Colonic mucosa (tissue), 4 donors: ENCODE results near the gene TSC1. TPM values are rescaled to one million over a fixed set of nuclear protein-coding genes. Genes with fewer than 3 reads are reported as not detected.

Experiments used
- DNase-seq: peaks from one replicate; pipeline ENCODE4 v3.0.0-alpha.2; 2020
- H3K27ac ChIP-seq: fragments of 200-600 bp; one replicate; pipeline ENCODE4 v1.8.0; 2021
- H3K27me3 ChIP-seq: fragments of 200-600 bp; one replicate; pipeline ENCODE4 v1.8.0; 2021
- H3K36me3 ChIP-seq: fragments of 200-600 bp; one replicate; pipeline ENCODE4 v1.8.0; 2021
- H3K4me1 ChIP-seq: fragments of 200-600 bp; one replicate; pipeline ENCODE4 v1.8.0; 2021; ENCODE audit warnings: mild to moderate bottlenecking
- H3K4me3 ChIP-seq: fragments of 200-600 bp; one replicate; pipeline ENCODE4 v1.8.0; 2021
- H3K9ac ChIP-seq, 2 donors: one replicate each; pipeline ENCODE4 v1.7.0; 2013; ENCODE audit warnings: control low read depth in 2 of 2, low read depth in 2 of 2, low read length in 2 of 2
- H3K9me3 ChIP-seq: fragments of 200-600 bp; one replicate; pipeline ENCODE4 v1.8.0; 2021
- intact Hi-C: fragments of 100-400 bp; cut with DNase I; formaldehyde crosslinking; loops from one replicate; pipeline ENCODE4 v1.14.1; 2022
- total RNA-seq, 2 donors: library from RNA; stranded (reverse); fragmentation: NEBNext Ultra II Directional in 1 of 2; extraction: Animal tissue kit (Norgen Biotek cat#: 25700) in 1 of 2; gene quantifications; one replicate each; pipeline ENCODE4 v1.2.1, GENCODE V29; 2021
- TF ChIP-seq, protein P1 (sequence below): fragments of 200-600 bp; IDR thresholded peaks from one replicate; pipeline ENCODE4 v1.8.0; 2022; ENCODE audit warnings: antibody characterized with exemption, mild to moderate bottlenecking
- donor health status: healthy.
- donor health status: DM: no; HTN: no; CAD: no.
- donor health status: DM: no; HTN: no; CAD: no.

The TSC1 gene
- total RNA-seq, 2 donors from 2014 or later: 29.4 to 46.6 TPM

DNA sequence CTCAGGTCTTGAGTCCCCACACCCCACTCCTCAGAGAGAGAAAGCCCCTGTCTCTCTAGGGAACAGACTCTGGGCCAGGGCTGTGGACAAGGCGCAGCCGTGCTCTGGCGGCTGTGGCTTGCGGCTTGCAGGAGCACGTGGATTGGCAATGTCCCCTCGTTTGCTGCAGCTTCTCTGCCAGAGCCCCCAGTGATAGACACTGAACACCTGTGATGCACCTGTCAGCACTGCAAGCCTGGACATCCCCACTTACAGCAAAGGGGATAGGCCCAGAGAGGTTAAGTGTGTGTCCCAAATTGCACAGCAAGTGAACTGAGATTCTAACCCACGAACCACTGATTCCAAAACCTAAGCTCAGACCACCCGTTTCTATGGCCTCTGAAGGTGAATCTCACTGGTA lies 41.1 kb upstream of the TSC1 start:
- Histone ChIP-seq H3K27ac (no peak overlapping the region), H3K36me3 (no peaks in the 10 kb centered on the region), H3K4me3 (no peak overlapping the region), H3K27me3 (peaks cover 1% of the 10 kb centered on the region), H3K9me3 (no peaks in the 10 kb centered on the region), H3K9ac (no peak overlapping the region), H3K4me1 (no peaks in the 10 kb centered on the region)
- DNase-seq: no peak
- TF ChIP-seq, protein P1, sequence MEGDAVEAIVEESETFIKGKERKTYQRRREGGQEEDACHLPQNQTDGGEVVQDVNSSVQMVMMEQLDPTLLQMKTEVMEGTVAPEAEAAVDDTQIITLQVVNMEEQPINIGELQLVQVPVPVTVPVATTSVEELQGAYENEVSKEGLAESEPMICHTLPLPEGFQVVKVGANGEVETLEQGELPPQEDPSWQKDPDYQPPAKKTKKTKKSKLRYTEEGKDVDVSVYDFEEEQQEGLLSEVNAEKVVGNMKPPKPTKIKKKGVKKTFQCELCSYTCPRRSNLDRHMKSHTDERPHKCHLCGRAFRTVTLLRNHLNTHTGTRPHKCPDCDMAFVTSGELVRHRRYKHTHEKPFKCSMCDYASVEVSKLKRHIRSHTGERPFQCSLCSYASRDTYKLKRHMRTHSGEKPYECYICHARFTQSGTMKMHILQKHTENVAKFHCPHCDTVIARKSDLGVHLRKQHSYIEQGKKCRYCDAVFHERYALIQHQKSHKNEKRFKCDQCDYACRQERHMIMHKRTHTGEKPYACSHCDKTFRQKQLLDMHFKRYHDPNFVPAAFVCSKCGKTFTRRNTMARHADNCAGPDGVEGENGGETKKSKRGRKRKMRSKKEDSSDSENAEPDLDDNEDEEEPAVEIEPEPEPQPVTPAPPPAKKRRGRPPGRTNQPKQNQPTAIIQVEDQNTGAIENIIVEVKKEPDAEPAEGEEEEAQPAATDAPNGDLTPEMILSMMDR: no peak
- intact Hi-C loops: no loop called here

DNA sequence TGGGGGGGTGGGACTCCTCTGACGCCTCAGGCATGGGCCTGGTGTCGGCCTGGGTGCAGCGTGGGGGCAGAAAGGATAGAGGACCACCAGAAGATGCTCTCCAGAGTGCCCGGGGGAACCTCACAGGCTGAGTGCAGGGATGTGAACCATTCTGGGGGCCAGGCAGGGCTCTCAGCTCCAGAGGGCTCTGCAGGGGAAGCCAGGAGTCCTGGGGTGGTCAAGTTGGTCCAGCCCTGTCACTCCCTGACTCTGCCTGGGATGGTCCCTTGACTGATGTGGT lies 40.6 kb upstream of the TSC1 start:
- intact Hi-C loops: no loop called here
- no peaks in the 10 kb centered on the region for H3K4me1 ChIP-seq
- DNase-seq: no peak

DNA sequence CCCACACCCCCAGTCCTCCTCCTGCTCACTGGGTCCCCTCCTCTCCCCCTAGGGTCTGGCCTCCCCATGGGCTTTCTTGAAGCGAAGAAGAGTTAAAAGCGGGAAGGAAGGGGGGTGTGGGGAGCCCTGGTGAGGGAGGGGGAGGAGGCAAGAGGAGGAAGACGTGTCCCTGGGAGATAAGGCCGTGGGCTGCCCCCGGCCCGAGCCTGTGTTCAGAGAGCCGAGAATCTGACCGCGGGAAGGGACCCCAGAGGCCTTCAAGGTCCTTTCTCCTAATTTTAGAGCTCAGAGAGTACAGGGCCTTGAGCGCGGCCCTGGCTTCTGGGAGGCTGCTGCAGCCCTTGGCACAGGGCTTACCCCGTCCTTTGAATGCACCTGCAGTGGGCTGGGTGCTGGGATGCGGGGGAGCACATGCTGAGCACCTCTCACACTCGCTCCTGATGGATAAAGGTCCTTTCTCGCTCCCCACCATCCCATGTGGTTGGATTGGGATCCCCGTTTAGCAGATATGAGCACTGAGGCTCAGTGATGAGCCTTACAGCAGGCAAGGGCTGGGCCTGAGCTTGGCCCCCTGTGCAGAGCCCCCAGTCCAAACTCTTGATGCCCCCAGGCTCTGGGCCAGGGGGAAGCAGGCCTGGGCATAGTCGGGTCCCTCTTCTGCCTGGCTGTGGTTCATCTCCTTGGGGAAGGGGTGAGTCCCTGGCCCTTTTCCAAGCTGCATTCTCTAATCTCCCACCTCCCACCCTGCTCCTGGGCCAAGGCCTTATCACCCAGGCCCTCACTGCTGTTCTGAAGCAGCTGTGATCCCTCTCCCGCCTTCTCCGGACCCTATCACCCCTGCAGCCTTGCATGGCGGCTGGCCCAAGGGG lies 40.0 kb upstream of the TSC1 start:
- intact Hi-C loops: no loop called here
- DNase-seq: no peak
- TF ChIP-seq, protein P1: no peak
- H3K27me3 ChIP-seq: peaks cover 8% of the 10 kb centered on the region
- no peaks in the 10 kb centered on the region for H3K4me1 ChIP-seq
- no peaks in the 10 kb centered on the region for H3K9me3 ChIP-seq
- H3K36me3 ChIP-seq: no peaks in the 10 kb centered on the region
- no peak overlapping the region for H3K9ac ChIP-seq
- H3K27ac ChIP-seq: no peak overlapping the region
- H3K4me3 ChIP-seq: no peak overlapping the region

More for the DNA sequence above, 40.6 kb upstream of the TSC1 start:
- Histone ChIP-seq H3K4me3 (no peak overlapping the region), H3K27ac (no peak overlapping the region), H3K36me3 (no peaks in the 10 kb centered on the region), H3K9me3 (no peaks in the 10 kb centered on the region), H3K27me3 (peaks cover 2% of the 10 kb centered on the region), H3K9ac (no peak overlapping the region)
- TF ChIP-seq, protein P1: no peak

DNA sequence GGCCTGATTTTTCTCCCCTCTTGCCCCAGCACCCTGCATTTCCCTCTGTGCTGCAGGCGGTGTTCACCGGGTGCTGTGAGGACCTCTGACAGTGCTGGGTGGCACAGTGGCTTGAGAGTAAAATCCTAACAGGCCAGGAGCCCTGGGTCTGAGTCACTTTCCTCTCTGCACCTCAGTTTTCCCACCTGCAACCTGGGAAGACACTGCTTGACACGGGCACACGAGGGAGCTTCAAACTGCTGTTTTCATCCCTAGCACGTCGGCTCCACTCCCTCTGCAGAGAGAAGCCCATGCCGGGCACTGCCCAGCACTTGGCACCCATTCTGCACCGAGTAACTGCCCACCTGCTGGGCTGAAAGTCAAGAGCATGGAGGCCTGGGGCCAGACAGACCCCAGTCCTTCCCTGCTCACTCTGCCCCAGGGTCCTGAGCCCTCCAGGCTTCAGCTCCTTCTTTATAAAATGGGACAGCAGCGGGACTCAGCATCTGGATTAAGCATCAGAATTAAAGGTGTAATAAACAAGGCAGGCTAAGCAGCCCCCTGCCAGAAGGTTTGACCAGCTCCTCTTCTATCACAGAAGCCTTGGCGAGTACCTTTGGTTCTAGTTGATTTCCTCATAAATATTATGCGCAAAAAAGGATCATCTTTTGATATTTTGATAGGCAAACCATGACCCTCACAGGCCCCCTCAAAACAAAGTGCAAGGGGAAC lies 39.2 kb upstream of the TSC1 start:
- no peak for DNase-seq
- intact Hi-C loops: no loop called here
- H3K27me3 ChIP-seq: peaks cover 14% of the 10 kb centered on the region

DNA sequence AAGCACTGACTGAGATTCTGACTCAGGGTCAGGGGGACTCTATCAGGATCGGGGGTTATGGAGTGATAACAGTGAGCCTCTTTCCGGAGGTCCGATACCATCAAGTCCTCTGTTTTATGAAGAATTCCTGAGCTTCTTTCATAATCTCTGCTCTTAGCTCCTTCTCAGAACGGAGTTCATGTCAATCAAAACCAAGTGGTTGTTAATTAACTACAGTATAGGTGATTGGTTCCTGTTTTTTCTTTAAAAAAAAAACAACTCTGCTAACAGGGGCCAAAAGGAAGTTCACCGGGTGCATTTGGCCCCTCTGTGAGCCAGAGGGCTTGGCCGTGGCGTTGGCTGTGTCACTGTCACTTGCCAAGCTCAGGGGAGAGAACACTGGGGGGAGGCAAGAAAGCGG lies 38.0 kb upstream of the TSC1 start:
- Histone ChIP-seq H3K9ac (no peak overlapping the region), H3K36me3 (no peaks in the 10 kb centered on the region), H3K4me3 (no peak overlapping the region), H3K27me3 (peaks cover 20% of the 10 kb centered on the region), H3K4me1 (no peaks in the 10 kb centered on the region), H3K27ac (no peak overlapping the region), H3K9me3 (no peaks in the 10 kb centered on the region)
- TF ChIP-seq, protein P1: no peak
- intact Hi-C loops: no loop called here
- no peak for DNase-seq

More for the DNA sequence above, 39.2 kb upstream of the TSC1 start:
- H3K4me3 ChIP-seq: no peak overlapping the region
- TF ChIP-seq, protein P1: no peak
- H3K9ac ChIP-seq: no peak overlapping the region
- H3K9me3 ChIP-seq: no peaks in the 10 kb centered on the region
- no peak overlapping the region for H3K27ac ChIP-seq
- H3K4me1 ChIP-seq: no peaks in the 10 kb centered on the region
- H3K36me3 ChIP-seq: no peaks in the 10 kb centered on the region
